ENCODE results near the gene CFAP53. TPM values are rescaled to one million over a fixed set of nuclear protein-coding genes. Genes with fewer than 3 reads are reported as not detected.
A peak's percentile ranks its signal among the peaks of the same experiment; 100 is the strongest.
"Not testable (repeated sequence)": the region's sequence is repeated elsewhere in the genome, so short reads cannot be mapped to it uniquely, and the experiment has no call there.

CFAP53 gene
- total RNA-seq, 1 donor from 2014 or later, result 0.26 TPM

GRCh38 chr18:50311650-50312049 lies 45.4 kb upstream of the CFAP53 start:
- no peak for TF ChIP-seq CTCF (IDR thresholded peaks at IDR 0.05; ENCODE audit: insufficient read depth, low read length, severe bottlenecking)
- H3K36me3 ChIP-seq (ENCODE audit: control insufficient read depth, insufficient read depth, low read length), result no peaks in the 10 kb centered on the region
- H3K27me3 ChIP-seq (ENCODE audit: control insufficient read depth, insufficient read depth, low read length), result no peaks in the 10 kb centered on the region
- FAIRE-seq (peak; percentile 94), DNase-seq (ENCODE audit: low read depth) (no peak)
- no peak overlapping the region for H3K4me3 ChIP-seq (ENCODE audit: low read depth, low read length)

GRCh38 chr18:50310080-50310479 lies 43.8 kb upstream of the CFAP53 start:
- H3K27me3 ChIP-seq (ENCODE audit: control insufficient read depth, insufficient read depth, low read length), result no peaks in the 10 kb centered on the region
- H3K36me3 ChIP-seq (ENCODE audit: control insufficient read depth, insufficient read depth, low read length), result no peaks in the 10 kb centered on the region
- no peak overlapping the region for H3K4me3 ChIP-seq (ENCODE audit: low read depth, low read length)
- no peak for TF ChIP-seq CTCF (IDR thresholded peaks at IDR 0.05; ENCODE audit: insufficient read depth, low read length, severe bottlenecking)
- no peak for DNase-seq (ENCODE audit: low read depth)
- FAIRE-seq, result no peak

GRCh38 chr18:50308851-50309250 lies 42.6 kb upstream of the CFAP53 start:
- H3K36me3 ChIP-seq (ENCODE audit: control insufficient read depth, insufficient read depth, low read length); H3K4me3 ChIP-seq (ENCODE audit: low read depth, low read length); FAIRE-seq; H3K27me3 ChIP-seq (ENCODE audit: control insufficient read depth, insufficient read depth, low read length): not testable (repeated sequence)
- DNase-seq (ENCODE audit: low read depth), result peak; percentile 75

- no peaks in the 10 kb centered on the region for H3K36me3 ChIP-seq (ENCODE audit: control insufficient read depth, insufficient read depth, low read length)
- peak; percentile 99 for FAIRE-seq
- TF ChIP-seq CTCF (IDR thresholded peaks at IDR 0.05; ENCODE audit: insufficient read depth, low read length, severe bottlenecking), result no peak
- H3K27me3 ChIP-seq (ENCODE audit: control insufficient read depth, insufficient read depth, low read length), result no peaks in the 10 kb centered on the region
- H3K4me3 ChIP-seq (ENCODE audit: low read depth, low read length), result peak overlapping the region; percentile 46
- peak; percentile 97 for DNase-seq (ENCODE audit: low read depth)
Measured at GRCh38 chr18:50307738-50308470, 41.6 kb upstream of the CFAP53 start.

- Histone ChIP-seq H3K36me3 (ENCODE audit: control insufficient read depth, insufficient read depth, low read length) (no peaks in the 10 kb centered on the region), H3K27me3 (ENCODE audit: control insufficient read depth, insufficient read depth, low read length) (no peaks in the 10 kb centered on the region), H3K4me3 (ENCODE audit: low read depth, low read length) (peak overlapping the region; percentile 46)
- no peak for DNase-seq (ENCODE audit: low read depth)
- TF ChIP-seq CTCF (IDR thresholded peaks at IDR 0.05; ENCODE audit: insufficient read depth, low read length, severe bottlenecking), result no peak
- FAIRE-seq, result no peak
Measured at GRCh38 chr18:50307400-50307737, 41.1 kb upstream of the CFAP53 start.

- Histone ChIP-seq H3K27me3 (ENCODE audit: control insufficient read depth, insufficient read depth, low read length) (no peaks in the 10 kb centered on the region), H3K36me3 (ENCODE audit: control insufficient read depth, insufficient read depth, low read length) (no peaks in the 10 kb centered on the region), H3K4me3 (ENCODE audit: low read depth, low read length) (no peak overlapping the region)
- DNase-seq (ENCODE audit: low read depth), result peak; percentile 8
- TF ChIP-seq CTCF (IDR thresholded peaks at IDR 0.05; ENCODE audit: insufficient read depth, low read length, severe bottlenecking), result no peak
- FAIRE-seq, result no peak
Measured at GRCh38 chr18:50306944-50307343, 40.6 kb upstream of the CFAP53 start.
